GM23338 (cell line): ENCODE measurements around the gene CDC42SE1. TPM values are rescaled to one million over a fixed set of nuclear protein-coding genes. Genes with fewer than 3 reads are reported as not detected.

Experiments
- ATAC-seq: fragments of 200-7000 bp; cut with Tn5 transposase; 3 replicates; pipeline ENCODE4 v1.9.1; 2020
- DNase-seq: peaks from one replicate; pipeline ENCODE4 v3.0.0-alpha.2; 2015; ENCODE audit warnings: low spot score
- H2AFZ ChIP-seq: fragments of 200-600 bp; sonication (generic); 2 replicates; pipeline ENCODE4 v1.8.0; 2016; ENCODE audit warnings: antibody characterized with exemption, mild to moderate bottlenecking, moderate library complexity
- H3F3A ChIP-seq: fragments of 200-600 bp; sonication (generic); replicated peaks from 2 replicates; pipeline ENCODE4 v1.8.0; 2017; ENCODE audit warnings: antibody characterized with exemption, mixed run types, low read depth
- H3K27ac ChIP-seq: fragments of 200-600 bp; sonication (generic); 2 replicates; pipeline ENCODE4 v1.6.1; 2016; ENCODE audit warnings: low read depth
- H3K27me3 ChIP-seq: fragments of 200-600 bp; sonication (generic); 2 replicates; pipeline ENCODE4 v1.8.0; 2016; ENCODE audit warnings: mild to moderate bottlenecking, mixed run types, moderate library complexity; ENCODE audit not compliant: insufficient read depth
- H3K36me3 ChIP-seq: fragments of 200-600 bp; sonication (generic); 2 replicates; pipeline ENCODE4 v1.8.0; 2016; ENCODE audit warnings: mild to moderate bottlenecking; ENCODE audit not compliant: insufficient read depth
- H3K4me1 ChIP-seq: fragments of 200-600 bp; sonication (generic); 2 replicates; pipeline ENCODE4 v1.8.0; 2016; ENCODE audit warnings: mild to moderate bottlenecking, moderate library complexity; ENCODE audit not compliant: insufficient read depth
- H3K4me2 ChIP-seq: fragments of 200-600 bp; sonication (generic); 2 replicates; pipeline ENCODE4 v1.7.1; 2017; ENCODE audit warnings: mixed run types
- H3K4me3 ChIP-seq: fragments of 200-600 bp; sonication (generic); 2 replicates; pipeline ENCODE4 v1.6.1; 2016; ENCODE audit warnings: mixed run types
- H3K79me2 ChIP-seq: fragments of 200-600 bp; sonication (generic); replicated peaks from 2 replicates; pipeline ENCODE4 v1.8.0; 2017; ENCODE audit warnings: mild to moderate bottlenecking; ENCODE audit not compliant: insufficient read depth
- H3K9me2 ChIP-seq: fragments of 200-600 bp; sonication (generic); 2 replicates; pipeline ENCODE4 v1.8.0; 2017; ENCODE audit not compliant: insufficient read depth
- H4K20me1 ChIP-seq: fragments of 200-600 bp; sonication (generic); replicated peaks from 2 replicates; pipeline ENCODE4 v1.8.0; 2017; ENCODE audit warnings: mild to moderate bottlenecking; ENCODE audit not compliant: insufficient read depth
- H3K27ac Mint-ChIP-seq: 2 replicates; pipeline ENCODE4 v1.8.0; 2020; ENCODE audit warnings: inconsistent platforms, mild to moderate bottlenecking, moderate library complexity, mixed read lengths
- H3K27me3 Mint-ChIP-seq: 3 replicates; pipeline ENCODE4 v1.8.0; 2022; ENCODE audit warnings: low read depth, mild to moderate bottlenecking, moderate library complexity, mixed read lengths, inconsistent platforms; ENCODE audit not compliant: insufficient read depth, poor library complexity
- H3K36me3 Mint-ChIP-seq: 3 replicates; pipeline ENCODE4 v1.8.0; 2021; ENCODE audit warnings: low read depth, mild to moderate bottlenecking, inconsistent platforms, moderate library complexity, mixed read lengths
- H3K4me1 Mint-ChIP-seq: 3 replicates; pipeline ENCODE4 v1.8.0; 2020; ENCODE audit warnings: mild to moderate bottlenecking, inconsistent platforms, mixed read lengths
- H3K4me3 Mint-ChIP-seq: 3 replicates; pipeline ENCODE4 v1.8.0; 2021; ENCODE audit warnings: moderate library complexity, mild to moderate bottlenecking, inconsistent platforms, mixed read lengths
- H3K9me3 Mint-ChIP-seq: 3 replicates; pipeline ENCODE4 v1.8.0; 2020; ENCODE audit warnings: moderate library complexity, mild to moderate bottlenecking, inconsistent platforms, mixed read lengths
- CREB1 ChIP-seq: fragments of 250-450 bp; sonication (Bioruptor Pico); IDR thresholded peaks from 2 replicates; pipeline ENCODE4 v1.5.0; 2020; ENCODE audit warnings: low read depth, mild to moderate bottlenecking, moderate library complexity
- ETS1 ChIP-seq: IDR thresholded peaks from 2 replicates; pipeline ENCODE4 v1.6.1; 2016; ENCODE audit warnings: antibody characterized with exemption
- EZH2 ChIP-seq: fragments of 200-600 bp; sonication (generic); IDR thresholded peaks from one replicate; pipeline ENCODE4 v1.8.0; 2017; ENCODE audit warnings: antibody characterized with exemption, mild to moderate bottlenecking, low read depth; ENCODE audit not compliant: unreplicated experiment
- EZH2phosphoT487 ChIP-seq: fragments of 200-600 bp; sonication (generic); IDR thresholded peaks from one replicate; pipeline ENCODE4 v1.8.1; 2018; ENCODE audit warnings: antibody characterized with exemption; ENCODE audit not compliant: unreplicated experiment
- NANOG ChIP-seq: IDR thresholded peaks from 2 replicates; pipeline ENCODE4 v1.6.1; 2016; ENCODE audit warnings: antibody characterized with exemption, borderline replicate concordance
- REST ChIP-seq: IDR thresholded peaks from one replicate; pipeline ENCODE4 v1.6.1; 2018; ENCODE audit warnings: antibody characterized with exemption; ENCODE audit not compliant: unreplicated experiment
- ZNF114 ChIP-seq: fragments of 250-450 bp; sonication (Bioruptor Pico); IDR thresholded peaks from 2 replicates; pipeline ENCODE4 v1.5.0; 2020; ENCODE audit warnings: mild to moderate bottlenecking, moderate library complexity
- ZNF331 ChIP-seq: fragments of 250-450 bp; sonication (Bioruptor Pico); IDR thresholded peaks from 2 replicates; pipeline ENCODE4 v1.5.0; 2020; ENCODE audit warnings: low read depth, mild to moderate bottlenecking, moderate library complexity
- ZNF462 ChIP-seq: fragments of 250-450 bp; sonication (Bioruptor Pico); IDR thresholded peaks from 2 replicates; pipeline ENCODE4 v1.5.0; 2020; ENCODE audit warnings: mild to moderate bottlenecking, moderate library complexity
- polyA plus RNA-seq: library from polyadenylated mRNA; unstranded; fragments of >200 nt; fragmentation: Nextera tagmentation; extraction: Ambion mirVana; gene quantifications from 2 replicates; pipeline ENCODE4 v1.2.1, GENCODE V29; 2016
- total RNA-seq: library from RNA; depleted of rRNA; stranded (reverse); fragments of >200 nt; shearing (Covaris generic); gene quantifications from 2 replicates; pipeline ENCODE4 v1.2.3, GENCODE V29; 2014

Gene CDC42SE1
- total and polyA plus RNA-seq, 2 experiments from 2014 or later, result 18.3 to 49.1 TPM

- Mint-ChIP-seq H3K4me3 (no peak overlapping the region), H3K27me3 (peaks cover 1% of the 10 kb centered on the region), H3K27ac (no peak overlapping the region), H3K36me3 (no peaks in the 10 kb centered on the region), H3K4me1 (no peaks in the 10 kb centered on the region), H3K9me3 (no peaks in the 10 kb centered on the region)
- ATAC-seq (no peak), DNase-seq (no peak)
- Histone ChIP-seq H2AFZ (no peak overlapping the region), H3K4me1 (no peaks in the 10 kb centered on the region), H3K9me2 (no peaks in the 10 kb centered on the region), H4K20me1 (no peaks in the 10 kb centered on the region), H3K27ac (no peak overlapping the region), H3K36me3 (no peaks in the 10 kb centered on the region), H3F3A (no peaks in the 10 kb centered on the region), H3K79me2 (no peaks in the 10 kb centered on the region), H3K4me3 (no peak overlapping the region), H3K27me3 (no peaks in the 10 kb centered on the region), H3K4me2 (no peak overlapping the region)
- TF ChIP-seq ZNF114 (CRISPR knock-in tag) (no peak), EZH2 (no peak), CREB1 (CRISPR knock-in tag) (no peak)
Observed at GRCh38 chr1:151108331-151108730, 48.9 kb upstream of the CDC42SE1 start.

- H3K36me3 Mint-ChIP-seq, result no peaks in the 10 kb centered on the region
- H3K27ac Mint-ChIP-seq, result no peak overlapping the region
- H3K27me3 Mint-ChIP-seq, result peaks cover 1% of the 10 kb centered on the region
- H3K4me3 ChIP-seq, result no peak overlapping the region
- ATAC-seq (no peak), DNase-seq (no peak)
- H3K36me3 ChIP-seq, result no peaks in the 10 kb centered on the region
- H3F3A ChIP-seq, result no peaks in the 10 kb centered on the region
- no peaks in the 10 kb centered on the region for H3K79me2 ChIP-seq
- no peak overlapping the region for H3K4me3 Mint-ChIP-seq
- no peak overlapping the region for H2AFZ ChIP-seq
- H3K9me3 Mint-ChIP-seq, result no peaks in the 10 kb centered on the region
- H3K27ac ChIP-seq, result no peak overlapping the region
- no peaks in the 10 kb centered on the region for H3K9me2 ChIP-seq
- H3K27me3 ChIP-seq, result no peaks in the 10 kb centered on the region
- no peaks in the 10 kb centered on the region for H3K4me1 Mint-ChIP-seq
- no peak overlapping the region for H3K4me2 ChIP-seq
- H3K4me1 ChIP-seq, result no peaks in the 10 kb centered on the region
- no peaks in the 10 kb centered on the region for H4K20me1 ChIP-seq
- TF ChIP-seq CREB1 (CRISPR knock-in tag), result no peak
- no peak for TF ChIP-seq NANOG
- TF ChIP-seq ZNF462 (CRISPR knock-in tag), result no peak
- no peak for TF ChIP-seq EZH2phosphoT487
- no peak for TF ChIP-seq REST
- no peak for TF ChIP-seq ZNF114 (CRISPR knock-in tag)
- no peak for TF ChIP-seq EZH2
- no peak for TF ChIP-seq ETS1
- TF ChIP-seq ZNF331 (CRISPR knock-in tag), result no peak
Observed at GRCh38 chr1:151106894-151107293, 47.5 kb upstream of the CDC42SE1 start.
